Glomerular visceral epithelial cell (primary cell): ENCODE results near the gene MEP1B.
"Not testable (repeated sequence)": the region's sequence is repeated elsewhere in the genome, so short reads cannot be mapped to it uniquely, and the experiment has no call there.

Experiments
- DNase-seq: peaks from one replicate; pipeline ENCODE4 v3.0.0-alpha.2; 2016; ENCODE audit errors: extremely low spot score

Gene MEP1B

GRCh38 chr18:32209685-32210445 lies 20.0 kb downstream of the MEP1B start:
- DNase-seq: no peak

- DNase-seq: no peak
Observed at GRCh38 chr18:32213693-32214092, 23.9 kb downstream of the MEP1B start.

GRCh38 chr18:32216390-32216789 lies 26.6 kb downstream of the MEP1B start:
- DNase-seq: no peak

- no peak for DNase-seq
Observed at GRCh38 chr18:32219431-32220018, 29.7 kb downstream of the MEP1B start.

- DNase-seq: not testable (repeated sequence)
Observed at GRCh38 chr18:32233348-32233747, 43.5 kb downstream of the MEP1B start.

- no peak for DNase-seq
Observed at GRCh38 chr18:32237049-32237448, 47.2 kb downstream of the MEP1B start.

GRCh38 chr18:32238635-32239268 lies 48.9 kb downstream of the MEP1B start:
- DNase-seq: no peak

GRCh38 chr18:32242395-32242794 lies 52.6 kb downstream of the MEP1B start:
- DNase-seq: no peak

GRCh38 chr18:32243358-32243757 lies 53.5 kb downstream of the MEP1B start:
- DNase-seq: no peak

GRCh38 chr18:32244881-32245280 lies 55.0 kb downstream of the MEP1B start:
- DNase-seq: no peak

GRCh38 chr18:32249147-32249929 lies 59.5 kb downstream of the MEP1B start:
- no peak for DNase-seq

GRCh38 chr18:32251466-32251865 lies 61.6 kb downstream of the MEP1B start:
- DNase-seq: no peak

GRCh38 chr18:32252141-32252860 lies 62.5 kb downstream of the MEP1B start:
- no peak for DNase-seq

GRCh38 chr18:32255570-32255969 lies 65.7 kb downstream of the MEP1B start:
- DNase-seq: no peak

GRCh38 chr18:32257084-32257785 lies 67.4 kb downstream of the MEP1B start:
- peak; percentile 6 for DNase-seq

GRCh38 chr18:32258148-32258547 lies 68.3 kb downstream of the MEP1B start:
- DNase-seq: no peak

- no peak for DNase-seq
Observed at GRCh38 chr18:32258558-32259204, 68.8 kb downstream of the MEP1B start.

GRCh38 chr18:32259553-32259952 lies 69.7 kb downstream of the MEP1B start:
- no peak for DNase-seq

- no peak for DNase-seq
Observed at GRCh38 chr18:32261003-32261402, 71.2 kb downstream of the MEP1B start.

- DNase-seq: no peak
Observed at GRCh38 chr18:32262092-32262491, 72.3 kb downstream of the MEP1B start.
